Measurements from ENCODE around the gene DUSP7. TPM values are rescaled to one million over a fixed set of nuclear protein-coding genes. Genes with fewer than 3 reads are reported as not detected.

The DUSP7 gene
- total RNA-seq, 1 experiment from 2014 or later: 20.1 TPM

DNA sequence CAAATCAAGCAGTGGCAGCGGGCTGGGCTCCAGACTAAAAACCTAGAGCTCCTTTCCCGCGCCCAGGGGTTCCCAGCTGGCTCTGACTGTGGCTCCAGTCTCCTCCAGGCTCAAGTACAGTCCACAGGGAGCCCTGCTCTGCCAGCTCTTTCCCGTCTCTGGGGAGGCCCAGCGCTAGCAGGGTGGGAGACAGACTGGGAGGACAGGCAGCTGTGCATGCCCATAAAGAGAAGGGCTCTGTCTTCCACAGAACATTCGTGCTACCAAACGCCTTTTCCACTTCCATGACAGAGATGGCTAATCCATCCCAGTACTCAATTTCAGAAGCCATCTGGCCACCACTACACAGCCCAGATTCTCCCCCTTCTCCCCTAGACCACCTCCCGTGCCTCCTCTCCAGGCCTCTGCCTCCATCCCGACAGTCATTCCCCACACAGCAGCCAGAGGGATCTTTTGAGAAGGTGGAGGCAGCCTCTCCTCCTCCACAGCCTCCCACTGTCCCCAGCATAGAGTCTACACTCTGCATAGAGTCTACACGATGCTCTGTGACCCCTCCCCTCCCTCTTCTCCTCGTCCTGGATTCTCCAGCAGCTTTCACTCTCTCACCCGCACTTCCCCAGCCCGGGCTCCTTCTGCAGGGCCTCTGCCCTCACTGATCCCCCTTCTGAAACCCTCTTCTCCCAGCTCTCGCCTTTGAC lies 6.8 kb upstream of the DUSP7 start:
- no peaks in the 10 kb centered on the region for H3K4me1 ChIP-seq (ENCODE audit: insufficient read depth, low read length, poor library complexity, severe bottlenecking)
- BruUV-seq (replicated peaks): no TSS peak
- intact Hi-C loops (cut with micrococcal nuclease; ENCODE audit: unreplicated experiment): no loop called here

GRCh38 chr3:52062505-52062904 lies 6.1 kb upstream of the DUSP7 start:
- H3K9me3 ChIP-seq (ENCODE audit: low read depth, low read length, poor library complexity, severe bottlenecking): no peaks in the 10 kb centered on the region
- no TSS peak for BruUV-seq (replicated peaks)
- no peak for DNase-seq (ENCODE audit: low spot score)
- CTCF ChIA-PET: no interaction called here
- H3K36me3 ChIP-seq (ENCODE audit: insufficient read depth, low read length, poor library complexity, severe bottlenecking): no peaks in the 10 kb centered on the region
- no peaks in the 10 kb centered on the region for H3K4me1 ChIP-seq (ENCODE audit: insufficient read depth, low read length, poor library complexity, severe bottlenecking)
- H3K27me3 ChIP-seq (replicated peaks; ENCODE audit: insufficient read depth, low read depth, low read length, poor library complexity): no peaks in the 10 kb centered on the region
- POLR2A ChIA-PET (ENCODE audit: low non-redundant PET): no interaction called here
- H3K4me3 ChIP-seq (ENCODE audit: low read depth, low read length, poor library complexity, severe bottlenecking): no peak overlapping the region
- intact Hi-C loops (cut with micrococcal nuclease; ENCODE audit: unreplicated experiment): no loop called here
- TF ChIP-seq, protein P1, sequence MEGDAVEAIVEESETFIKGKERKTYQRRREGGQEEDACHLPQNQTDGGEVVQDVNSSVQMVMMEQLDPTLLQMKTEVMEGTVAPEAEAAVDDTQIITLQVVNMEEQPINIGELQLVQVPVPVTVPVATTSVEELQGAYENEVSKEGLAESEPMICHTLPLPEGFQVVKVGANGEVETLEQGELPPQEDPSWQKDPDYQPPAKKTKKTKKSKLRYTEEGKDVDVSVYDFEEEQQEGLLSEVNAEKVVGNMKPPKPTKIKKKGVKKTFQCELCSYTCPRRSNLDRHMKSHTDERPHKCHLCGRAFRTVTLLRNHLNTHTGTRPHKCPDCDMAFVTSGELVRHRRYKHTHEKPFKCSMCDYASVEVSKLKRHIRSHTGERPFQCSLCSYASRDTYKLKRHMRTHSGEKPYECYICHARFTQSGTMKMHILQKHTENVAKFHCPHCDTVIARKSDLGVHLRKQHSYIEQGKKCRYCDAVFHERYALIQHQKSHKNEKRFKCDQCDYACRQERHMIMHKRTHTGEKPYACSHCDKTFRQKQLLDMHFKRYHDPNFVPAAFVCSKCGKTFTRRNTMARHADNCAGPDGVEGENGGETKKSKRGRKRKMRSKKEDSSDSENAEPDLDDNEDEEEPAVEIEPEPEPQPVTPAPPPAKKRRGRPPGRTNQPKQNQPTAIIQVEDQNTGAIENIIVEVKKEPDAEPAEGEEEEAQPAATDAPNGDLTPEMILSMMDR (conservative IDR thresholded peaks at IDR 0.05; ENCODE audit: low read depth, low read length): no peak
- no peak for TF ChIP-seq EZH2 (IDR thresholded peaks at IDR 0.05; ENCODE audit: borderline replicate concordance, low read depth, low read length, poor library complexity, severe bottlenecking)
- no peak overlapping the region for H3K27ac ChIP-seq (ENCODE audit: low read depth, low read length, poor library complexity, severe bottlenecking)

More for the DNA sequence above, 6.8 kb upstream of the DUSP7 start:
- Histone ChIP-seq H3K27ac (ENCODE audit: low read depth, low read length, poor library complexity, severe bottlenecking) (no peak overlapping the region), H3K36me3 (ENCODE audit: insufficient read depth, low read length, poor library complexity, severe bottlenecking) (no peaks in the 10 kb centered on the region), H3K9me3 (ENCODE audit: low read depth, low read length, poor library complexity, severe bottlenecking) (no peaks in the 10 kb centered on the region), H3K4me3 (ENCODE audit: low read depth, low read length, poor library complexity, severe bottlenecking) (no peak overlapping the region), H3K27me3 (replicated peaks; ENCODE audit: insufficient read depth, low read depth, low read length, poor library complexity) (no peaks in the 10 kb centered on the region)
- TF ChIP-seq, protein P1 (conservative IDR thresholded peaks at IDR 0.05; ENCODE audit: low read depth, low read length): no peak
- no peak for TF ChIP-seq EZH2 (IDR thresholded peaks at IDR 0.05; ENCODE audit: borderline replicate concordance, low read depth, low read length, poor library complexity, severe bottlenecking)
- ChIA-PET CTCF (no interaction called here), POLR2A (ENCODE audit: low non-redundant PET) (no interaction called here)
- no peak for DNase-seq (ENCODE audit: low spot score)

GRCh38 chr3:52061121-52061910 lies 4.9 kb upstream of the DUSP7 start:
- H3K4me1 ChIP-seq (ENCODE audit: insufficient read depth, low read length, poor library complexity, severe bottlenecking): no peaks in the 10 kb centered on the region
- no peaks in the 10 kb centered on the region for H3K27me3 ChIP-seq (replicated peaks; ENCODE audit: insufficient read depth, low read depth, low read length, poor library complexity)
- intact Hi-C loops (cut with micrococcal nuclease; ENCODE audit: unreplicated experiment): no loop called here
- H3K4me3 ChIP-seq (ENCODE audit: low read depth, low read length, poor library complexity, severe bottlenecking): no peak overlapping the region
- POLR2A ChIA-PET (ENCODE audit: low non-redundant PET): no interaction called here
- no peak overlapping the region for H3K27ac ChIP-seq (ENCODE audit: low read depth, low read length, poor library complexity, severe bottlenecking)
- H3K9me3 ChIP-seq (ENCODE audit: low read depth, low read length, poor library complexity, severe bottlenecking): no peaks in the 10 kb centered on the region
- CTCF ChIA-PET: no interaction called here
- no TSS peak for BruUV-seq (replicated peaks)
- no peak for DNase-seq (ENCODE audit: low spot score)
- TF ChIP-seq, protein P1 (conservative IDR thresholded peaks at IDR 0.05; ENCODE audit: low read depth, low read length): no peak
- no peak for TF ChIP-seq EZH2 (IDR thresholded peaks at IDR 0.05; ENCODE audit: borderline replicate concordance, low read depth, low read length, poor library complexity, severe bottlenecking)
- H3K36me3 ChIP-seq (ENCODE audit: insufficient read depth, low read length, poor library complexity, severe bottlenecking): no peaks in the 10 kb centered on the region

All from A673 (cell line).